C1 segment of cervical spinal cord (tissue), 14 donors: ENCODE data around the gene MEX3B.
"Not testable (repeated sequence)": the region's sequence is repeated elsewhere in the genome, so short reads cannot be mapped to it uniquely, and the experiment has no call there.

Experiments
- DNase-seq, 14 donors: peaks; one replicate each; lab custom pipeline; 2025; lab: John Stamatoyannopoulos, UW

The MEX3B gene

GRCh38 chr15:82048811-82049210, 3.0 kb upstream of the MEX3B start:
- peak in 1 of 14 donors; percentile 2 for DNase-seq

- peak in 5 of 14 donors; percentile 27 to 65 (median 45) for DNase-seq
These were observed 1.9 kb upstream of the MEX3B start for GRCh38 chr15:82047453-82048400.

GRCh38 chr15:82046666-82047452, 1.0 kb upstream of the MEX3B start:
- DNase-seq = peak; percentile 14 to 97 (median 84)

- peak in 9 of 14 donors; percentile 34 to 70 (median 62) for DNase-seq
These were observed 483 bp downstream of the MEX3B start for GRCh38 chr15:82045179-82045891.

GRCh38 chr15:82044373-82045178, 1.2 kb downstream of the MEX3B start:
- peak in 6 of 14 donors; percentile 31 to 55 (median 39) for DNase-seq

- peak in 1 of 14 donors; percentile 33 for DNase-seq
These were observed 1.9 kb downstream of the MEX3B start for GRCh38 chr15:82043796-82044372.

GRCh38 chr15:82043130-82043673, 2.6 kb downstream of the MEX3B start:
- DNase-seq = peak in 1 of 14 donors; percentile 4

- no peak for DNase-seq
These were observed 5.0 kb downstream of the MEX3B start for GRCh38 chr15:82040862-82041261.

GRCh38 chr15:82040390-82040789, 5.4 kb downstream of the MEX3B start:
- peak in 1 of 14 donors; percentile 1 for DNase-seq

GRCh38 chr15:82039871-82040270, 5.9 kb downstream of the MEX3B start:
- DNase-seq = no peak

- DNase-seq = no peak
These were observed 9.4 kb downstream of the MEX3B start for GRCh38 chr15:82036461-82036860.

- DNase-seq = no peak
These were observed 13.9 kb downstream of the MEX3B start for GRCh38 chr15:82031871-82032270.

- no peak for DNase-seq
These were observed 15.6 kb downstream of the MEX3B start for GRCh38 chr15:82030176-82030575.

GRCh38 chr15:82028163-82028562, 17.7 kb downstream of the MEX3B start:
- DNase-seq = not testable (repeated sequence)

GRCh38 chr15:82021992-82022391, 23.8 kb downstream of the MEX3B start:
- DNase-seq = no peak

- no peak for DNase-seq
These were observed 25.0 kb downstream of the MEX3B start for GRCh38 chr15:82020625-82021394.

GRCh38 chr15:82018201-82018600, 27.6 kb downstream of the MEX3B start:
- no peak for DNase-seq

GRCh38 chr15:82017656-82018055, 28.2 kb downstream of the MEX3B start:
- no peak for DNase-seq

- no peak for DNase-seq
These were observed 30.8 kb downstream of the MEX3B start for GRCh38 chr15:82014989-82015388.
